Prostate gland (tissue), 2 donors: Measurements from ENCODE around the gene FMN1. TPM values are rescaled to one million over a fixed set of nuclear protein-coding genes. Genes with fewer than 3 reads are reported as not detected.

Experiments
- DNase-seq: peaks from one replicate; pipeline ENCODE4 v3.0.0-alpha.2; 2019; ENCODE audit warnings: low spot score
- H3K27ac ChIP-seq, 2 donors: fragments of 200-600 bp; sonication (generic); 2 replicates each; pipeline ENCODE4 v1.5.1; 2017 to 2019
- H3K27me3 ChIP-seq: fragments of 200-600 bp; sonication (generic); replicated peaks from 2 replicates; pipeline ENCODE4 v1.5.1; 2019; ENCODE audit not compliant: insufficient read depth
- H3K36me3 ChIP-seq, 2 donors: fragments of 200-600 bp; sonication (generic); 1 replicate in 1 of 2; 2 replicates in 1 of 2; pipeline versions ENCODE4 v1.5.1 to v1.8.1; 2017 to 2019
- H3K4me1 ChIP-seq: fragments of 200-600 bp; sonication (generic); replicated peaks from 2 replicates; pipeline ENCODE4 v1.5.1; 2019
- H3K4me3 ChIP-seq, 2 donors: fragments of 200-600 bp; sonication (generic); 2 replicates each; pipeline ENCODE4 v1.5.1; 2017 to 2019
- H3K9me3 ChIP-seq: fragments of 200-600 bp; sonication (generic); 2 replicates; pipeline ENCODE4 v1.5.1; 2017
- POLR2A ChIP-seq: fragments of 450-650 bp; IDR thresholded peaks from one replicate; pipeline ENCODE4 v1.6.1; 2016; ENCODE audit warnings: antibody characterized with exemption, mild to moderate bottlenecking
- POLR2AphosphoS5 ChIP-seq: sonication (generic); formaldehyde crosslinking; IDR thresholded peaks from one replicate; pipeline ENCODE4 v1.6.1; 2017; ENCODE audit warnings: antibody characterized with exemption
- WGBS: methylation state at CpG from one replicate; pipeline ENCODE4 v1.1.5; 2018; 5-methylcytosine and 5-hydroxymethylcytosine counted together
- intact Hi-C: fragments of 100-400 bp; cut with DNase I; formaldehyde crosslinking; loops from one replicate; pipeline ENCODE4 v1.14.2; 2022
- total RNA-seq, 2 donors: library from RNA; depleted of rRNA; stranded (reverse); fragments of >200 nt; gene quantifications; one replicate each; pipeline ENCODE4 v1.1.0, GENCODE V29; 2016
- TF ChIP-seq, protein P1 (sequence below), 4 experiments: fragments of 200-600 bp in 2 of 4; fragments of 450-650 bp in 2 of 4; sonication (generic) in 2 of 4; IDR thresholded peaks; 1 replicate in 3 of 4; 2 replicates in 1 of 4; pipeline ENCODE4 v1.5.1; 2016 to 2019; ENCODE audit warnings: antibody characterized with exemption in 4 of 4, mild to moderate bottlenecking in 2 of 4, moderate library complexity in 2 of 4

The FMN1 gene
- total RNA-seq, 2 donors from 2014 or later = 7.1 to 32.5 TPM

DNA sequence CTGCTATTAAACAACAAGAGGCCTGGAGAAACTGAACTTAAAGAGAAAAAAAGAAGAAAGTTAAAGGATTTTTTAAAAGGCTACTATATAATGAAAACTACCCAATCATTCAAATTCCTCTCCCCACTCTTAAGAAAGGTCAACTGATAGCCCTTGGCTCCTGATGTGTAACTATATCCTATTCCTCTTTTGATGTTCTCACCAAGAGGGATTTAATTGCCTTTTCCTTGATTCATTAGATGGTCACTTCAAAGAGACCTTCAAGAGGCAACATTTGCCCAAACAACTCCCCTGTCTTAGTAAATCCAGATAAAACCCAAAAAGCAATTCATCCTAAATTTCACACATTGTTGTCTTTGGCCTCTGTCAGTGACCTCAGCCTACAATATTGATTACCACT is 86.0 kb downstream of the FMN1 start:
- no peak for DNase-seq
- H3K36me3 ChIP-seq = no peaks in the 10 kb centered on the region
- H3K27me3 ChIP-seq = no peaks in the 10 kb centered on the region
- H3K27ac ChIP-seq = no peak overlapping the region
- H3K9me3 ChIP-seq = no peaks in the 10 kb centered on the region
- no peaks in the 10 kb centered on the region for H3K4me1 ChIP-seq
- intact Hi-C loops = no loop called here
- TF ChIP-seq, protein P1, sequence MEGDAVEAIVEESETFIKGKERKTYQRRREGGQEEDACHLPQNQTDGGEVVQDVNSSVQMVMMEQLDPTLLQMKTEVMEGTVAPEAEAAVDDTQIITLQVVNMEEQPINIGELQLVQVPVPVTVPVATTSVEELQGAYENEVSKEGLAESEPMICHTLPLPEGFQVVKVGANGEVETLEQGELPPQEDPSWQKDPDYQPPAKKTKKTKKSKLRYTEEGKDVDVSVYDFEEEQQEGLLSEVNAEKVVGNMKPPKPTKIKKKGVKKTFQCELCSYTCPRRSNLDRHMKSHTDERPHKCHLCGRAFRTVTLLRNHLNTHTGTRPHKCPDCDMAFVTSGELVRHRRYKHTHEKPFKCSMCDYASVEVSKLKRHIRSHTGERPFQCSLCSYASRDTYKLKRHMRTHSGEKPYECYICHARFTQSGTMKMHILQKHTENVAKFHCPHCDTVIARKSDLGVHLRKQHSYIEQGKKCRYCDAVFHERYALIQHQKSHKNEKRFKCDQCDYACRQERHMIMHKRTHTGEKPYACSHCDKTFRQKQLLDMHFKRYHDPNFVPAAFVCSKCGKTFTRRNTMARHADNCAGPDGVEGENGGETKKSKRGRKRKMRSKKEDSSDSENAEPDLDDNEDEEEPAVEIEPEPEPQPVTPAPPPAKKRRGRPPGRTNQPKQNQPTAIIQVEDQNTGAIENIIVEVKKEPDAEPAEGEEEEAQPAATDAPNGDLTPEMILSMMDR (IDR thresholded peaks at IDR 0.05) = no peak
- no peak for TF ChIP-seq POLR2A
- TF ChIP-seq POLR2AphosphoS5 = no peak
- no peak overlapping the region for H3K4me3 ChIP-seq

DNA sequence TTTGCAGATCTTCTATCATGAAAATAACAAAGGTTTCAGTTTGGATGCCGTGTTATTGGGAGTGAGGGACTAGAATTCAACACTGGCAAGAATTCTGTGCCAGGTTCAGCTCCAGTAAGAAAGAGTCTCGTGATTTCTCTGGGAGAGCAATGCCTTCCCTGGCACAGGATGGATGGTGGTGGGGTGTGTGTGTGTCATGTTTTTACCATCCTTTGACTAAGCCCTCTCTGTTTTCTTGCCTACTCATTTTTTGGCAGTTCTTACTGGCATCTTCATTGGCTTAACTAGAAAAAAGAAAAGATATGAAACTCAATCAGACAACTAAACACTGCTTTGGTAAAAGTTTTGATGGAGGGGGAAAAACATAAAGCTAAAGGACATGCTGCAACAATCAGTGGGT is 86.6 kb downstream of the FMN1 start:
- Histone ChIP-seq H3K27me3 (no peaks in the 10 kb centered on the region), H3K4me3 (no peak overlapping the region), H3K27ac (no peak overlapping the region), H3K9me3 (no peaks in the 10 kb centered on the region), H3K4me1 (no peaks in the 10 kb centered on the region), H3K36me3 (no peaks in the 10 kb centered on the region)
- WGBS = 58% methylated on average over 2 of the region's 2 CpGs
- TF ChIP-seq, protein P1 (IDR thresholded peaks at IDR 0.05) = no peak
- TF ChIP-seq POLR2AphosphoS5 (no peak), POLR2A (no peak)
- no peak for DNase-seq
- intact Hi-C loops = no loop called here

DNA sequence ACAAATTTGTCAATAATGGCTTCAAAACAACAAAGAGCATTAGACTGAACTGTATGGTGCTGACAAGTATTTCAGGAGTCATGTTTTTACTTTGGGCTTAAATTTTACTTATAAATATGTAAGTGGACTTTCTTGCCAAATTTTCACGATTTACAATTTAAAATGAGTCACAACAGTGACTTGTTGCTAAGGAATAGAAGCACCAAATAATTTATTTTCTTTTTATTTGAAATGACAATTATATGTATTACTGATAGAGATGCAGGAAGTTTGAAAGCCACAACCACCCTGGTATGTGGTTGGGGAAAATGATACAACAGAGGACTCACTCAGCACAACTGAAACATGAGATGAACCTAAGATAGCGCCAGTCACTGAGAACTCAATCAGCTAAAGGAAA is 90.3 kb downstream of the FMN1 start:
- TF ChIP-seq, protein P1 (IDR thresholded peaks at IDR 0.05) = no peak
- TF ChIP-seq POLR2AphosphoS5 (no peak), POLR2A (no peak)
- no peak overlapping the region for H3K4me3 ChIP-seq
- WGBS = 57% methylated on average over 2 of the region's 2 CpGs
- intact Hi-C loops = no loop called here
- DNase-seq = no peak
- H3K9me3 ChIP-seq = no peaks in the 10 kb centered on the region
- H3K36me3 ChIP-seq = no peaks in the 10 kb centered on the region
- no peaks in the 10 kb centered on the region for H3K27me3 ChIP-seq
- H3K27ac ChIP-seq = no peak overlapping the region
- no peaks in the 10 kb centered on the region for H3K4me1 ChIP-seq

DNA sequence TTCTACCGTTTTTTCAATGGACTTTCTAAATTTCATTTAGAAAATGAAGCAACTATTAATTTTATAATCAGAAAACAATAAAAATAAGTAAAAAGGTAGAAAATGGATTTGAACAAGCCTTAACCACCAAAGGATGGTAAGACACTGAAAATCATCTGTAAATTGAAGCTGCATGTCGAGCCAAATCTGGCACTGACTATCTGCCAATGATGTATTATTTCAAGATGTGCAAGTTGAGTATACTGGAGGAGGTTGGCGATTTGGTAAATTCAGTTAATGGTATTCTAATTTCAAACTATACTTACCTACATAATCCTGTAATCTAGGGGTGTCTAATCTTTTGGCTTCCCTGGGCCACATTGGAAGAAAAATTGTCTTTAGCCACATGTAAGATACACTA is 93.5 kb downstream of the FMN1 start:
- no peaks in the 10 kb centered on the region for H3K9me3 ChIP-seq
- TF ChIP-seq POLR2AphosphoS5 = no peak
- TF ChIP-seq, protein P1 (IDR thresholded peaks at IDR 0.05) = no peak
- no peak for TF ChIP-seq POLR2A
- H3K36me3 ChIP-seq = no peaks in the 10 kb centered on the region
- H3K27ac ChIP-seq = no peak overlapping the region
- no peak for DNase-seq
- intact Hi-C loops = no loop called here
- WGBS = 84% methylated on average over 3 of the region's 3 CpGs
- no peaks in the 10 kb centered on the region for H3K27me3 ChIP-seq
- no peak overlapping the region for H3K4me3 ChIP-seq
- no peaks in the 10 kb centered on the region for H3K4me1 ChIP-seq

DNA sequence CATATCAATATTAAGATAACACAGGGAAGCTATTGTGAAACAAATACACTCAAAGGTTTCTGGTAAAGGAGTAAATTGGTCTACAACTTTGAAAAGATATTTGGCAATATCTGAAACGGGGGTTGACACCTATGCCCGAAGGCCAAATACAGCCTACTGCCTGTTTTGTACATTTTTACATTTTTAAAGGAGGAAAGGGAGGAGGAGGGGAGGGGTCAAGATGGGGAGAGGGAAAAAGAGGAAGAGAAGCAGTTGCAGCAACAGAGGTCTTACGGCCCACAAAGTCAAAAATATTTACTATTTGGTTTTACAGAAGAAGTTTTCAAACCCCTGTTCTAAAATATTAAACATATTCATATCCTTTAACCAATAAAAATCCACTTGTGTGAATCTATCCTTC is 94.2 kb downstream of the FMN1 start:
- intact Hi-C loops = no loop called here
- no peaks in the 10 kb centered on the region for H3K36me3 ChIP-seq
- no peaks in the 10 kb centered on the region for H3K9me3 ChIP-seq
- no peak overlapping the region for H3K4me3 ChIP-seq
- 79% methylated on average over 3 of the region's 3 CpGs for WGBS
- H3K4me1 ChIP-seq = no peaks in the 10 kb centered on the region
- no peak for DNase-seq
- H3K27me3 ChIP-seq = no peaks in the 10 kb centered on the region
- TF ChIP-seq, protein P1 (IDR thresholded peaks at IDR 0.05) = no peak
- no peak for TF ChIP-seq POLR2AphosphoS5
- TF ChIP-seq POLR2A = no peak
- no peak overlapping the region for H3K27ac ChIP-seq
